Measurements from ENCODE around the gene ATRNL1.
"Not testable (repeated sequence)": the region's sequence is repeated elsewhere in the genome, so short reads cannot be mapped to it uniquely, and the experiment has no call there.

ATRNL1 gene

DNA sequence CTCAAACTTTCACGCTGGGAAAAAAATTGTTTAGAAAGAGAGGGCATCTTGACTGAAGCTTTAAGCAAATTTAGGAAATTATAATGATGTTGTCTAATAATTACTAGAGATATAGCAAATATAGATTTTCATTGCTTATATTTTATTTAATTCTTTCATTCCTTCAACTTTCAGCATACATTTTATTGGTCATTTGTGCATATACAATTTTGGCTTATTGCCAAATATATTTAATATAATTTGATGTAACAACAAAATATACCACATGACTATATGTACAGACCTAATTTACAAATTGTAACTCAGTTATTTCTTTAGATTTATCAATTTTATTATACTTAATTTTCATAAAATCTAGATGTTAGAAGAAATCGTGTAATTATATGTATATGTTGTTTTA lies 390.1 kb downstream of the ATRNL1 start:
- Histone ChIP-seq H3K4me1 (ENCODE audit: control insufficient read depth in 1 of 2, insufficient read depth in 1 of 2, low read depth in 1 of 2, low read length in 1 of 2) (no peaks in the 10 kb centered on the region), H3K9me3 (no peaks in the 10 kb centered on the region), H3K27ac (no peak overlapping the region), H3K4me3 (ENCODE audit: low read depth in 1 of 2, low read length in 1 of 2) (no peak overlapping the region), H3K27me3 (no peaks in the 10 kb centered on the region), H3K36me3 (no peaks in the 10 kb centered on the region)
- TF ChIP-seq, protein P1, sequence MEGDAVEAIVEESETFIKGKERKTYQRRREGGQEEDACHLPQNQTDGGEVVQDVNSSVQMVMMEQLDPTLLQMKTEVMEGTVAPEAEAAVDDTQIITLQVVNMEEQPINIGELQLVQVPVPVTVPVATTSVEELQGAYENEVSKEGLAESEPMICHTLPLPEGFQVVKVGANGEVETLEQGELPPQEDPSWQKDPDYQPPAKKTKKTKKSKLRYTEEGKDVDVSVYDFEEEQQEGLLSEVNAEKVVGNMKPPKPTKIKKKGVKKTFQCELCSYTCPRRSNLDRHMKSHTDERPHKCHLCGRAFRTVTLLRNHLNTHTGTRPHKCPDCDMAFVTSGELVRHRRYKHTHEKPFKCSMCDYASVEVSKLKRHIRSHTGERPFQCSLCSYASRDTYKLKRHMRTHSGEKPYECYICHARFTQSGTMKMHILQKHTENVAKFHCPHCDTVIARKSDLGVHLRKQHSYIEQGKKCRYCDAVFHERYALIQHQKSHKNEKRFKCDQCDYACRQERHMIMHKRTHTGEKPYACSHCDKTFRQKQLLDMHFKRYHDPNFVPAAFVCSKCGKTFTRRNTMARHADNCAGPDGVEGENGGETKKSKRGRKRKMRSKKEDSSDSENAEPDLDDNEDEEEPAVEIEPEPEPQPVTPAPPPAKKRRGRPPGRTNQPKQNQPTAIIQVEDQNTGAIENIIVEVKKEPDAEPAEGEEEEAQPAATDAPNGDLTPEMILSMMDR (IDR thresholded peaks at IDR 0.05): no peak

DNA sequence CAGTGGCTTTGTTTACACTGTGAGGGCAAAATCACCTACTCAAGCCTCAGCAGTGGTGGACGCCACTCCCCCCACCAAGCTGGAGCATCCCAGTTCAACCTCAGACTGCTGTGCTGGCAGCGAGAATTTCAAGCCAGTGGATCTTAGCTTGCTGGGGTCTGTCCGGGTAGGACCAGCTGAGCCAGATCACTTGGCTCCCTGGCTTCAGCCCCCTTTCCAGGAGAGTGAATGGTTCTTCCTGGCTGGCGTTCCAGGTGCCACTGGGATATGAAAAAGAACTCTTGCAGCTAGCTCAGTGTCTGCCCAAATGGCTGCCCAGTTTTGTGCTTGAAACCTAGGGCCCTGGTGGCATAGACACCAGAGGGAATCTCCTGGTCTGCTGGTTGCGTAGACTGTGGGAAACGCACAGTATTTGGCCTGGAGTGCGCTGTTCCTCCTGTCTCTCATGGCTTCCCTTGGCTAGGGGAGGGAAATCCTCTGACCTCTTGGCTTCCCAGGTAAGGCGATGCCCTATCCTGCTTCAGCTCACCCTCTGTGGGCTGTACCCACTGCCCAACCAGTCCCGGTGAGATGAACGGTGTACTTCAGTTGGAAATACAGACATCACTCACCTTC lies 398.5 kb downstream of the ATRNL1 start:
- no peaks in the 10 kb centered on the region for H3K4me1 ChIP-seq (ENCODE audit: control insufficient read depth in 1 of 2, insufficient read depth in 1 of 2, low read depth in 1 of 2, low read length in 1 of 2)
- H3K27me3 ChIP-seq: no peaks in the 10 kb centered on the region
- H3K36me3 ChIP-seq: no peaks in the 10 kb centered on the region
- no peak overlapping the region for H3K27ac ChIP-seq
- H3K9me3 ChIP-seq: no peaks in the 10 kb centered on the region
- H3K4me3 ChIP-seq (ENCODE audit: low read depth in 1 of 2, low read length in 1 of 2): no peak overlapping the region
- TF ChIP-seq, protein P1 (IDR thresholded peaks at IDR 0.05): no peak

DNA sequence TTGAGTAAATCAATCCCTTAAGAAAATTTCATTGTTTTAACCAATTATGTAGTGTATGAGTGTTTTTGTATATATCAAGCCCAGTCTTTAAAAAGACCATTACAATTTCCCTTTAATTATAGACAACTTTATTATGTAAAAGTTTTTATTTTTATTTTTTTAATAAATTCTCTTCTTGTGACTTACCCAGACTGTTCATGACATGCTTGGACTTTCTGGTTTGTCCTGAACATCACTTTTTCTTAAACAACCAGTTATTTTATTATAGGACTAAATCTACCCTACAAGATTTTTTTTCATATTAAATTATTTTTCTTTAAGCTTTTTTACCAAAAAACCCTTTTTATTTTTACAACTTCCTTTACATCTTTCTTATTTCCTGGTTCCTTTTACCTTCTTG lies 410.4 kb downstream of the ATRNL1 start:
- H3K4me1 ChIP-seq (ENCODE audit: control insufficient read depth in 1 of 2, insufficient read depth in 1 of 2, low read depth in 1 of 2, low read length in 1 of 2): no peaks in the 10 kb centered on the region
- H3K4me3 ChIP-seq (ENCODE audit: low read depth in 1 of 2, low read length in 1 of 2): no peak overlapping the region
- H3K9me3 ChIP-seq: no peaks in the 10 kb centered on the region
- no peaks in the 10 kb centered on the region for H3K27me3 ChIP-seq
- H3K36me3 ChIP-seq: no peaks in the 10 kb centered on the region
- H3K27ac ChIP-seq: no peak overlapping the region
- TF ChIP-seq, protein P1 (IDR thresholded peaks at IDR 0.05): no peak

DNA sequence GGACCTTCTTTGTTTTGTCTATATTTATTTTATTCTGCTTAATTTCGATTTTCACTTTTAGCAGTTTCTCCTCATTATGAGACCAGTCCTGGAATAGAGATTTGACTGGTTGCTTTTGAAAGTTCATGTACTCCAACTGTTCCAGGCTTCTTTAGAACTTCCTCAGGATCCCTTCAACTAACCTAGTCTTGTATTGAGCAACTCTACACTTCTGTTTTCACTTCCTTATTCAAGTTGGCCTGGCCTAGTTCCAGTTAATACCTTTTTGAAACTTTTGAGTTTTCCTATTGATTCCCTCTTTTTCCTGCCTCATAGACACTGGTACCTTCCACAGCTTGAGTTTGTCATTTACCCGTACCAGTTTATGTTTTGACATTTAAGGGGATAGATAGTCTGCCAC lies 421.7 kb downstream of the ATRNL1 start:
- no peaks in the 10 kb centered on the region for H3K36me3 ChIP-seq
- H3K4me1 ChIP-seq (ENCODE audit: control insufficient read depth in 1 of 2, insufficient read depth in 1 of 2, low read depth in 1 of 2, low read length in 1 of 2): no peaks in the 10 kb centered on the region
- H3K27ac ChIP-seq: no peak overlapping the region
- no peaks in the 10 kb centered on the region for H3K9me3 ChIP-seq
- no peak overlapping the region for H3K4me3 ChIP-seq (ENCODE audit: low read depth in 1 of 2, low read length in 1 of 2)
- H3K27me3 ChIP-seq: no peaks in the 10 kb centered on the region
- TF ChIP-seq, protein P1 (IDR thresholded peaks at IDR 0.05): no peak

DNA sequence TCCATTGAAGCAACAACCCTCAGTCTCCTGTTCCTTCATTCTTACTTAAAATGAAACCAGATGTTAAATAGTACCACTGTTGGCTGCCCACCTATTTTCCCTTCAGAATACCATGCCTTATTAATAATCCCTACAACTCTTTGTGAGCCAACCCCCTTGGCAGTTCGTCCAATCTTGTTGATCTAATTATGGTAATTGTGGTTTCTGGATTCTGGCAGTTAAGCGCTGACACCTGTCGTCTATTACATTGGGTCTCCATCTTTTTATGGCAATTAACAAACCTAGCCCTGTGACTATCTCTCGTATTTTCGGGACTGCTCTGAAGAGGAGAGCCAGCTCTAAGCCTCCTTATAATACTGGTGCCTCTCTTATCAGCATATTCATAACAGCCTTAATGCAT lies 432.0 kb downstream of the ATRNL1 start:
- H3K27ac ChIP-seq: no peak overlapping the region
- no peak overlapping the region for H3K4me3 ChIP-seq (ENCODE audit: low read depth in 1 of 2, low read length in 1 of 2)
- no peaks in the 10 kb centered on the region for H3K36me3 ChIP-seq
- H3K27me3 ChIP-seq: no peaks in the 10 kb centered on the region
- no peaks in the 10 kb centered on the region for H3K9me3 ChIP-seq
- TF ChIP-seq, protein P1 (IDR thresholded peaks at IDR 0.05): no peak
- no peaks in the 10 kb centered on the region for H3K4me1 ChIP-seq (ENCODE audit: control insufficient read depth in 1 of 2, insufficient read depth in 1 of 2, low read depth in 1 of 2, low read length in 1 of 2)

DNA sequence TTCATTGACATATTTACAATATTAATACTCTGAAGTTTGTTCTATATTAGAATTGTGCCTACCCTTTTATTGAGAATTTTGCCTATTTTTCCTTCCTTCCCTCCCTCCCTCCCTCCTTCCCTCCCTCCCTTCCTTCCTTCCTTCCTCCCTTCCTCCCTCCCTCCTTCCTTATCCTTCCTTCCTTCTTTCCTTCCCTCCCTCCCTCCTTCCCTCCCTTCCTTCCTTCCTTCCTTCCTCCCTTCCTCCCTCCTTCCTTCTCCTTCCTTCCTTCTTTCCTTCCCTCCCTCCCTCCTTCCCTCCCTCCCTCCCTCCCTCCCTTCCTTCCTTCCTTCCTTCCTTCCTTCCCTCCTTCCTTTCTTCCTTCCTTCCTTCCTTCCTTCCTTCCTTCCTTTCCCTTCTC lies 434.5 kb downstream of the ATRNL1 start:
- not testable (repeated sequence) for H3K9me3 ChIP-seq

DNA sequence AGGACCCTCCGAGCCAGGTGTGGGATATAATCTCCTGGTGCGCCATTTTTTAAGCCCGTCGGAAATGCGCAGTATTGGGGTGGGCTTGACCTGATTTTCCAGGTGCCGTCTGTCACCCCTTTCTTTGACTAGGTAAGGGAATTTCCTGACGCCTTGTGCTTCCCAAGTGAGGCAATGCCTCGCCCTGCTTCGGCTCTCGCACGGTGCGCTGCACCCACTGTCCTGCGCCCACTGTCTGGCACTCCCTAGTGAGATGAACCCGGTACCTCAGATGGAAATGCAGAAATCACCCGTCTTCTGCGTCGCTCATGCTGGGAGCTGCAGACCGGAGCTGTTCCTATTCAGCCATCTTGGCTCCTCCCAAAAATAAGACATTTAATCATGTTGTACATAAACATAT lies 443.2 kb downstream of the ATRNL1 start:
- not testable (repeated sequence) for H3K36me3 ChIP-seq; H3K4me3 ChIP-seq (ENCODE audit: low read depth in 1 of 2, low read length in 1 of 2); H3K27me3 ChIP-seq; H3K4me1 ChIP-seq (ENCODE audit: control insufficient read depth in 1 of 2, insufficient read depth in 1 of 2, low read depth in 1 of 2, low read length in 1 of 2); H3K9me3 ChIP-seq; H3K27ac ChIP-seq

More for the DNA sequence above, 434.5 kb downstream of the ATRNL1 start:
- not testable (repeated sequence) for H3K4me3 ChIP-seq (ENCODE audit: low read depth in 1 of 2, low read length in 1 of 2); H3K27ac ChIP-seq; H3K4me1 ChIP-seq (ENCODE audit: control insufficient read depth in 1 of 2, insufficient read depth in 1 of 2, low read depth in 1 of 2, low read length in 1 of 2); H3K36me3 ChIP-seq; H3K27me3 ChIP-seq
